K562 (cell line): ENCODE measurements around the gene HTT-AS. TPM values are rescaled to one million over a fixed set of nuclear protein-coding genes. Genes with fewer than 3 reads are reported as not detected.

Experiments
- CSDE1 ChIP-seq, 2 experiments: fragments of 450-650 bp; IDR thresholded peaks; 2 replicates each; pipeline ENCODE4 v1.6.1; 2016; ENCODE audit warnings: mild to moderate bottlenecking in 1 of 2
- HMG20B ChIP-seq: fragments of 250-450 bp; sonication (Bioruptor Pico); IDR thresholded peaks from 2 replicates; pipeline ENCODE4 v1.5.0; 2021; ENCODE audit warnings: mild to moderate bottlenecking
- HNRNPL ChIP-seq: fragments of 200-400 bp; formaldehyde crosslinking; IDR thresholded peaks from 2 replicates; pipeline ENCODE4 v1.6.1; 2017; ENCODE audit warnings: low read depth, mild to moderate bottlenecking, low read length
- MIER1 ChIP-seq: fragments of 450-650 bp; IDR thresholded peaks from 2 replicates; pipeline ENCODE4 v1.6.1; 2016; ENCODE audit warnings: antibody characterized with exemption, mild to moderate bottlenecking, low read depth
- PCBP2 ChIP-seq: fragments of 200-400 bp; formaldehyde crosslinking; IDR thresholded peaks from 2 replicates; pipeline ENCODE4 v1.6.1; 2018; ENCODE audit warnings: low read length, low read depth, mild to moderate bottlenecking, moderate library complexity; ENCODE audit not compliant: poor library complexity, severe bottlenecking
- SMARCE1 ChIP-seq: fragments of 450-650 bp; IDR thresholded peaks from 2 replicates; pipeline ENCODE4 v1.7.1; 2016; ENCODE audit warnings: mild to moderate bottlenecking
- SRSF9 ChIP-seq: fragments of 200-400 bp; formaldehyde crosslinking; IDR thresholded peaks from 2 replicates; pipeline ENCODE4 v1.6.1; 2017; ENCODE audit warnings: low read depth, low read length, borderline replicate concordance
- TCF7L2 ChIP-seq: fragments of 150-350 bp; IDR thresholded peaks from 2 replicates; pipeline ENCODE4 v1.6.1; 2016; ENCODE audit warnings: low read depth, mild to moderate bottlenecking, low read length, moderate library complexity
- WHSC1 ChIP-seq: IDR thresholded peaks from one replicate; pipeline ENCODE4 v1.6.1; 2012; ENCODE audit warnings: low read length, control low read depth, inconsistent platforms
- ZNF174 ChIP-seq: fragments of 250-450 bp; sonication (Bioruptor Pico); IDR thresholded peaks from 2 replicates; pipeline ENCODE4 v1.4.0; 2020; ENCODE audit warnings: mild to moderate bottlenecking
- polyA plus RNA-seq, 8 experiments: library from polyadenylated mRNA; depleted of rRNA in 4 of 8; stranded (reverse) in 5 of 8; unstranded in 3 of 8; fragments of >200 nt; fragmentation: Nextera tagmentation in 2 of 8; fragmentation: Illumina TruSeq in 1 of 8; extraction: Ambion mirVana in 2 of 8; extraction: Trizol in 1 of 8; gene quantifications; 2 replicates each; pipeline versions ENCODE4 v1.2.1 to v1.2.3, GENCODE V29; 2011 to 2014; ENCODE audit warnings: inconsistent platforms in 1 of 8, missing spikeins in 1 of 8
- total RNA-seq, 7 experiments: library from RNA; depleted of rRNA in 6 of 7; stranded (reverse); fragments of >200 nt in 6 of 7; fragmentation: Illumina TruSeq in 2 of 7; extraction: Trizol in 2 of 7; gene quantifications; 2 replicates each; pipeline versions ENCODE4 v1.2.1 to v1.2.3, GENCODE V29; 2011 to 2021; ENCODE audit warnings: low replicate concordance in 1 of 7
- TF ChIP-seq, protein P1 (sequence below): fragments of 250-450 bp; sonication (Bioruptor Pico); IDR thresholded peaks from 2 replicates; pipeline ENCODE4 v1.4.0; 2020; ENCODE audit warnings: mild to moderate bottlenecking, moderate library complexity, borderline replicate concordance
- TF ChIP-seq, protein P2 (sequence below): fragments of 450-650 bp; formaldehyde crosslinking; IDR thresholded peaks from 2 replicates; pipeline ENCODE4 v1.4.0; 2022; ENCODE audit warnings: missing genetic modification characterization
- TF ChIP-seq, protein P3 (sequence below): sonication (generic); formaldehyde crosslinking; IDR thresholded peaks from 2 replicates; pipeline ENCODE4 v1.8.0; 2023; ENCODE audit warnings: mild to moderate bottlenecking, missing genetic modification reagents

The HTT-AS gene
- total and polyA plus RNA-seq, 9 of the 15 experiments (the other 6 are each of a cell fraction or from before 2014, with no cell fraction given): not detected

DNA sequence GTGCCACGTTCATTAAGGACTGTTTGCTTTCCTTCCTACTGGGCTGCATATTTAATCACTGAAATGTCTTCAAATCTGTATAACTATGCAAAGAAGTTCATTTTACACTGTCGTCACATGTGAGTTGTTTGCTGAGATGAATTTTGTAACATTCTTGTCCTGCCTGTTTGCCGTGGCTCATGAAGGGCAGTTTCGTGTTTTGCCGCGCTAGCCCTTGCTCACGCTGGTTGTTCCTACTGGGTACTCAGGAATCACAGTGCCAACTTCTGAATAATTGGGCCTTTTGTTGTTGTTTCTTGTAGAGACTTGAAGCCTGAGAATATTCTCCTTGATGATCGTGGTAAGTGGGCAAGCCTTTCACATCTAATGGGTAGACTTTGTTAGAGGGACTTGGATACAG is 52.2 kb downstream of the HTT-AS start (continued):
- no peak for TF ChIP-seq PCBP2
- no peak for TF ChIP-seq HNRNPL
- no peak for TF ChIP-seq HMG20B
- TF ChIP-seq, protein P1, sequence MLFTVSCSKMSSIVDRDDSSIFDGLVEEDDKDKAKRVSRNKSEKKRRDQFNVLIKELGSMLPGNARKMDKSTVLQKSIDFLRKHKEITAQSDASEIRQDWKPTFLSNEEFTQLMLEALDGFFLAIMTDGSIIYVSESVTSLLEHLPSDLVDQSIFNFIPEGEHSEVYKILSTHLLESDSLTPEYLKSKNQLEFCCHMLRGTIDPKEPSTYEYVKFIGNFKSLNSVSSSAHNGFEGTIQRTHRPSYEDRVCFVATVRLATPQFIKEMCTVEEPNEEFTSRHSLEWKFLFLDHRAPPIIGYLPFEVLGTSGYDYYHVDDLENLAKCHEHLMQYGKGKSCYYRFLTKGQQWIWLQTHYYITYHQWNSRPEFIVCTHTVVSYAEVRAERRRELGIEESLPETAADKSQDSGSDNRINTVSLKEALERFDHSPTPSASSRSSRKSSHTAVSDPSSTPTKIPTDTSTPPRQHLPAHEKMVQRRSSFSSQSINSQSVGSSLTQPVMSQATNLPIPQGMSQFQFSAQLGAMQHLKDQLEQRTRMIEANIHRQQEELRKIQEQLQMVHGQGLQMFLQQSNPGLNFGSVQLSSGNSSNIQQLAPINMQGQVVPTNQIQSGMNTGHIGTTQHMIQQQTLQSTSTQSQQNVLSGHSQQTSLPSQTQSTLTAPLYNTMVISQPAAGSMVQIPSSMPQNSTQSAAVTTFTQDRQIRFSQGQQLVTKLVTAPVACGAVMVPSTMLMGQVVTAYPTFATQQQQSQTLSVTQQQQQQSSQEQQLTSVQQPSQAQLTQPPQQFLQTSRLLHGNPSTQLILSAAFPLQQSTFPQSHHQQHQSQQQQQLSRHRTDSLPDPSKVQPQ (CRISPR knock-in tag): no peak
- TF ChIP-seq, protein P2, sequence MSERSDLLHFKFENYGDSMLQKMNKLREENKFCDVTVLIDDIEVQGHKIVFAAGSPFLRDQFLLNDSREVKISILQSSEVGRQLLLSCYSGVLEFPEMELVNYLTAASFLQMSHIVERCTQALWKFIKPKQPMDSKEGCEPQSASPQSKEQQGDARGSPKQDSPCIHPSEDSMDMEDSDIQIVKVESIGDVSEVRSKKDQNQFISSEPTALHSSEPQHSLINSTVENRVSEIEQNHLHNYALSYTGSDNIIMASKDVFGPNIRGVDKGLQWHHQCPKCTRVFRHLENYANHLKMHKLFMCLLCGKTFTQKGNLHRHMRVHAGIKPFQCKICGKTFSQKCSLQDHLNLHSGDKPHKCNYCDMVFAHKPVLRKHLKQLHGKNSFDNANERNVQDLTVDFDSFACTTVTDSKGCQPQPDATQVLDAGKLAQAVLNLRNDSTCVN: no peak
- TF ChIP-seq SRSF9: no peak
- TF ChIP-seq ZNF174 (CRISPR knock-in tag): no peak
- TF ChIP-seq WHSC1: no peak
- TF ChIP-seq SMARCE1: no peak
- TF ChIP-seq TCF7L2: no peak
- TF ChIP-seq, protein P3, sequence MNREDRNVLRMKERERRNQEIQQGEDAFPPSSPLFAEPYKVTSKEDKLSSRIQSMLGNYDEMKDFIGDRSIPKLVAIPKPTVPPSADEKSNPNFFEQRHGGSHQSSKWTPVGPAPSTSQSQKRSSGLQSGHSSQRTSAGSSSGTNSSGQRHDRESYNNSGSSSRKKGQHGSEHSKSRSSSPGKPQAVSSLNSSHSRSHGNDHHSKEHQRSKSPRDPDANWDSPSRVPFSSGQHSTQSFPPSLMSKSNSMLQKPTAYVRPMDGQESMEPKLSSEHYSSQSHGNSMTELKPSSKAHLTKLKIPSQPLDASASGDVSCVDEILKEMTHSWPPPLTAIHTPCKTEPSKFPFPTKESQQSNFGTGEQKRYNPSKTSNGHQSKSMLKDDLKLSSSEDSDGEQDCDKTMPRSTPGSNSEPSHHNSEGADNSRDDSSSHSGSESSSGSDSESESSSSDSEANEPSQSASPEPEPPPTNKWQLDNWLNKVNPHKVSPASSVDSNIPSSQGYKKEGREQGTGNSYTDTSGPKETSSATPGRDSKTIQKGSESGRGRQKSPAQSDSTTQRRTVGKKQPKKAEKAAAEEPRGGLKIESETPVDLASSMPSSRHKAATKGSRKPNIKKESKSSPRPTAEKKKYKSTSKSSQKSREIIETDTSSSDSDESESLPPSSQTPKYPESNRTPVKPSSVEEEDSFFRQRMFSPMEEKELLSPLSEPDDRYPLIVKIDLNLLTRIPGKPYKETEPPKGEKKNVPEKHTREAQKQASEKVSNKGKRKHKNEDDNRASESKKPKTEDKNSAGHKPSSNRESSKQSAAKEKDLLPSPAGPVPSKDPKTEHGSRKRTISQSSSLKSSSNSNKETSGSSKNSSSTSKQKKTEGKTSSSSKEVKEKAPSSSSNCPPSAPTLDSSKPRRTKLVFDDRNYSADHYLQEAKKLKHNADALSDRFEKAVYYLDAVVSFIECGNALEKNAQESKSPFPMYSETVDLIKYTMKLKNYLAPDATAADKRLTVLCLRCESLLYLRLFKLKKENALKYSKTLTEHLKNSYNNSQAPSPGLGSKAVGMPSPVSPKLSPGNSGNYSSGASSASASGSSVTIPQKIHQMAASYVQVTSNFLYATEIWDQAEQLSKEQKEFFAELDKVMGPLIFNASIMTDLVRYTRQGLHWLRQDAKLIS (CRISPR knock-in tag): no peak
- TF ChIP-seq MIER1: no peak
- TF ChIP-seq CSDE1 (IDR thresholded peaks at IDR 0.05): no peak
